A673 (cell line): ENCODE measurements around the gene MCRS1. TPM values are rescaled to one million over a fixed set of nuclear protein-coding genes. Genes with fewer than 3 reads are reported as not detected.
A peak's percentile ranks its signal among the peaks of the same experiment; 100 is the strongest.

Source experiments
- Bru-seq: library from RNA; stranded (reverse); fragments of 400-500 nt; gene quantifications from one replicate; lab custom pipeline; 2021; lab: Mats Ljungman, UMichigan
- BruChase-seq, 2 experiments: library from RNA; stranded (reverse); fragments of 400-500 nt; gene quantifications; one replicate each; lab custom pipeline; 2021; lab: Mats Ljungman, UMichigan
- BruUV-seq: library from RNA; stranded (reverse); fragments of 400-500 nt; replicated peaks from 2 replicates; lab custom pipeline; 2021; lab: Mats Ljungman, UMichigan
- CTCF ChIA-PET: fragments of 300-600 bp; sonication (Branson Sonifier 250); formaldehyde crosslinking; loops from one replicate; lab custom pipeline; 2022; ENCODE audit warnings: antibody characterized with exemption; lab: Charles Lee
- POLR2A ChIA-PET: fragments of 300-600 bp; sonication (Branson Sonifier 250); formaldehyde crosslinking; loops from one replicate; lab custom pipeline; 2022; ENCODE audit warnings: antibody characterized with exemption; ENCODE audit not compliant: low non-redundant PET; lab: Charles Lee
- DNase-seq: peaks from one replicate; pipeline ENCODE4 v3.0.0-alpha.2; 2015; ENCODE audit warnings: low spot score
- H3K27ac ChIP-seq: fragments of 200-600 bp; sonication (generic); 2 replicates; pipeline ENCODE4 v1.5.1; 2016; ENCODE audit warnings: mixed run types, low read depth, mild to moderate bottlenecking, mixed read lengths, antibody characterized with exemption, low read length; ENCODE audit not compliant: poor library complexity, severe bottlenecking
- H3K27me3 ChIP-seq: fragments of 200-600 bp; sonication (generic); replicated peaks from 2 replicates; pipeline ENCODE4 v1.6.1; 2017; ENCODE audit warnings: mixed run types, low read depth, mild to moderate bottlenecking, mixed read lengths, antibody characterized with exemption, low read length; ENCODE audit not compliant: insufficient read depth, poor library complexity
- H3K36me3 ChIP-seq: fragments of 200-600 bp; sonication (generic); 2 replicates; pipeline ENCODE4 v1.6.1; 2016; ENCODE audit warnings: mixed run types, mild to moderate bottlenecking, mixed read lengths, antibody characterized with exemption, low read length; ENCODE audit not compliant: insufficient read depth, poor library complexity, severe bottlenecking
- H3K4me1 ChIP-seq: fragments of 200-600 bp; sonication (generic); 2 replicates; pipeline ENCODE4 v1.6.1; 2017; ENCODE audit warnings: mixed run types, mild to moderate bottlenecking, mixed read lengths, antibody characterized with exemption, low read length; ENCODE audit not compliant: insufficient read depth, poor library complexity, severe bottlenecking
- H3K4me3 ChIP-seq: fragments of 200-600 bp; sonication (generic); 2 replicates; pipeline ENCODE4 v1.5.1; 2016; ENCODE audit warnings: low read depth, mixed run types, mild to moderate bottlenecking, mixed read lengths, low read length; ENCODE audit not compliant: poor library complexity, severe bottlenecking
- H3K9me3 ChIP-seq: fragments of 200-600 bp; sonication (generic); 2 replicates; pipeline ENCODE4 v1.6.1; 2016; ENCODE audit warnings: mixed run types, low read depth, mild to moderate bottlenecking, mixed read lengths, antibody characterized with exemption, low read length; ENCODE audit not compliant: poor library complexity, severe bottlenecking
- EZH2 ChIP-seq: fragments of 200-600 bp; sonication (generic); IDR thresholded peaks from 2 replicates; pipeline ENCODE4 v1.6.1; 2017; ENCODE audit warnings: borderline replicate concordance, low read depth, mild to moderate bottlenecking, mixed read lengths, antibody characterized with exemption, low read length; ENCODE audit not compliant: poor library complexity, severe bottlenecking
- intact Hi-C: fragments of 100-400 bp; cut with micrococcal nuclease; formaldehyde crosslinking; loops from one replicate; pipeline ENCODE4 v1.10.0; 2022; ENCODE audit not compliant: unreplicated experiment
- long read RNA-seq: library from polyadenylated mRNA; stranded (forward); transcript quantifications from one replicate; pipeline ENCODE4 v2.0.0, GENCODE V29; 2022
- total RNA-seq: library from RNA; stranded (reverse); gene quantifications from 2 replicates; pipeline ENCODE4 v1.2.3, GENCODE V29; 2021
- TF ChIP-seq, protein P1 (sequence below): fragments of 300-800, 200-600 bp; sonication (generic); conservative IDR thresholded peaks from 2 replicates; pipeline ENCODE4 v1.5.1; 2017; ENCODE audit warnings: low read depth, mild to moderate bottlenecking, antibody characterized with exemption, low read length, moderate library complexity, mixed read lengths

The MCRS1 gene
- total RNA-seq, result 79.6 and 84.3 TPM in 2 replicates
- percentile 75 among the genes with signal in this experiment for Bru-seq, nascent RNA
- BruChase-seq, experiment 1, labeled RNA remaining after a 2-hour chase, result percentile 67 among the genes with signal in this experiment
- BruChase-seq, experiment 2, labeled RNA remaining after a 6-hour chase, result percentile 84 among the genes with signal in this experiment
- long read RNA-seq, transcript MCRS1-211 (16 exons, 1,936 nt), result minor isoform, 7 of 245 reads
- long read RNA-seq, transcript MCRS1-201 (15 exons, 1,928 nt), result major isoform, 177 of 245 reads
- long read RNA-seq, partial matches to known transcripts, result 23 of 245 reads
- long read RNA-seq, other reads (novel, unspliced or antisense), result 36 of 245 reads

GRCh38 chr12:49567611-49568441 lies at the start of gene MCRS1:
TSS of gene MCRS1 (minus strand) at chr12:49568142. CDS start at chr12:49566731, 1,411 bp downstream.
- no peaks in the 10 kb centered on the region for H3K9me3 ChIP-seq
- peak within 1 kb of the TSS; percentile 89 for H3K4me3 ChIP-seq
- intact Hi-C loops, result no loop called here
- DNase-seq, result peak; percentile 95
- H3K27ac ChIP-seq, result peak within 1 kb of the TSS; percentile 96
- peaks cover 32% of the 10 kb centered on the region for H3K36me3 ChIP-seq
- no peak for TF ChIP-seq EZH2
- TF ChIP-seq, protein P1, sequence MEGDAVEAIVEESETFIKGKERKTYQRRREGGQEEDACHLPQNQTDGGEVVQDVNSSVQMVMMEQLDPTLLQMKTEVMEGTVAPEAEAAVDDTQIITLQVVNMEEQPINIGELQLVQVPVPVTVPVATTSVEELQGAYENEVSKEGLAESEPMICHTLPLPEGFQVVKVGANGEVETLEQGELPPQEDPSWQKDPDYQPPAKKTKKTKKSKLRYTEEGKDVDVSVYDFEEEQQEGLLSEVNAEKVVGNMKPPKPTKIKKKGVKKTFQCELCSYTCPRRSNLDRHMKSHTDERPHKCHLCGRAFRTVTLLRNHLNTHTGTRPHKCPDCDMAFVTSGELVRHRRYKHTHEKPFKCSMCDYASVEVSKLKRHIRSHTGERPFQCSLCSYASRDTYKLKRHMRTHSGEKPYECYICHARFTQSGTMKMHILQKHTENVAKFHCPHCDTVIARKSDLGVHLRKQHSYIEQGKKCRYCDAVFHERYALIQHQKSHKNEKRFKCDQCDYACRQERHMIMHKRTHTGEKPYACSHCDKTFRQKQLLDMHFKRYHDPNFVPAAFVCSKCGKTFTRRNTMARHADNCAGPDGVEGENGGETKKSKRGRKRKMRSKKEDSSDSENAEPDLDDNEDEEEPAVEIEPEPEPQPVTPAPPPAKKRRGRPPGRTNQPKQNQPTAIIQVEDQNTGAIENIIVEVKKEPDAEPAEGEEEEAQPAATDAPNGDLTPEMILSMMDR, result no peak
- TSS peak; percentile 84 for BruUV-seq
- H3K27me3 ChIP-seq, result no peaks in the 10 kb centered on the region
- POLR2A ChIA-PET, result interaction anchor here (0.6 kb wide), 1 partner anchor 17 kb away, joined by 3 read pairs; no protein-coding TSS in a partner anchor
- CTCF ChIA-PET, result interaction anchor here (0.6 kb wide), 1 partner anchor 418 kb away, joined by 3 read pairs; no protein-coding TSS in a partner anchor
- H3K4me1 ChIP-seq, result peaks cover 8% of the 10 kb centered on the region

DNA sequence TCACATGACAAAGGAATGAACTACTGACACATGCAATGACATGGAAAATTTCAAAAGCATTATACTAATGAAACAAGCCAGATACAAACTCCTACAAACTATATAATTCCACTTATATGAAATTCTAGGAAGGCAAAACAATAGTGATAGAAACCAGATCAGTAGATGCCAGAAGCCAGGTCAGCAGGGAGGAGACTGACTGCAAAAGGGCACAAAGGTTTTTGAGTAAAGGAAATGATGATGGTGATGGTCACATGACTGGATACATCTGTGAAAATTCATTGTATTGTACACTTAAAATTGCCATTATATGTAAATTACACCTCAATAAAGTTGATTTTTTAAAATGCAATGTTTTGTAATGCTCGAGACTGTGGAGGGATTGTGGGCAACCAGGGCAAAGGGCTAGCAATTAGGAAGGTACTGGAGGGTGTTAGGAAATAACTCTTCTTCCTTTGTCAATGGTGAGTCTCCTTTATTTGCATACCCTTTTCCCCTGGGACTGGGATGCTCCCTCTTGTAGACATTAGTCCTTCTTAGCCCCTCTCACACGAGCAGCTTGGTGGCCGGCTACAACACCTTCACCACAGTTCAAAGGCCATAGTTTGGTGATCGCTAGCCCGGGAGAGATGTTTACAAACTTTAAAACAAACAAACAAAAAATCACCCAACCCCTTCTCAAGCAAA lies 48.7 kb upstream of the MCRS1 start:
- H3K4me1 ChIP-seq, result peaks cover 12% of the 10 kb centered on the region
- H3K27ac ChIP-seq, result no peak overlapping the region
- BruUV-seq, result no TSS peak
- no peaks in the 10 kb centered on the region for H3K27me3 ChIP-seq
- intact Hi-C loops, result no loop called here
- ChIA-PET CTCF (no interaction called here), POLR2A (no interaction called here)
- no peak overlapping the region for H3K4me3 ChIP-seq
- H3K9me3 ChIP-seq, result no peaks in the 10 kb centered on the region
- TF ChIP-seq, protein P1, result no peak
- no peak for TF ChIP-seq EZH2
- no peaks in the 10 kb centered on the region for H3K36me3 ChIP-seq
- DNase-seq, result peak; percentile 28

DNA sequence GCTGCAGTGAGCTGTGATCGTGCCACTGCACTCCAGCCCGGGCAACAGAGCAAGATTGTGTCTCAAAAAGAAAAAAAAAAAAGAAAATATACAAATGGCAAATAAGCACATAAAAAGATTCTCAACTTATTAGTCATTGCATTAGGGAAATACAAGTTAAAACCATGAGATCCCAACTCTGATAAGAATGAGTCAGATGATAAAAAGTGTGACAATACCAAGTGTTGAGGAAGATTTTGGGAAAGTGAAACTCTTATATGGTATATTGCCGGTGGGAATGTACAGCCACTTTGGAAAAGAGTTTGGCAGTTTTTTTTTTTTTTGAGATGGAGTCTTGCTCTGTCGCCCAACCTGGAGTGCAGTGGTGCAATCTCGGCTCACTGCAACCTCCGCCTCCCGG lies 47.8 kb upstream of the MCRS1 start:
- POLR2A ChIA-PET, result no interaction called here

More for the DNA sequence above, 47.8 kb upstream of the MCRS1 start:
- no peak overlapping the region for H3K4me3 ChIP-seq
- BruUV-seq, result no TSS peak
- TF ChIP-seq EZH2, result no peak
- TF ChIP-seq, protein P1, result no peak
- CTCF ChIA-PET, result no interaction called here
- H3K27ac ChIP-seq, result no peak overlapping the region
- H3K36me3 ChIP-seq, result no peaks in the 10 kb centered on the region
- DNase-seq, result no peak
- H3K27me3 ChIP-seq, result no peaks in the 10 kb centered on the region
- no peaks in the 10 kb centered on the region for H3K9me3 ChIP-seq
- intact Hi-C loops, result no loop called here
- peaks cover 7% of the 10 kb centered on the region for H3K4me1 ChIP-seq
